ENCODE data around the gene SURF4. TPM values are rescaled to one million over a fixed set of nuclear protein-coding genes. Genes with fewer than 3 reads are reported as not detected.

The SURF4 gene
- total and polyA plus RNA-seq, 2 donors (not counting 3 experiments of a cell fraction or from before 2014, with no cell fraction given): 216 to 358 TPM

DNA sequence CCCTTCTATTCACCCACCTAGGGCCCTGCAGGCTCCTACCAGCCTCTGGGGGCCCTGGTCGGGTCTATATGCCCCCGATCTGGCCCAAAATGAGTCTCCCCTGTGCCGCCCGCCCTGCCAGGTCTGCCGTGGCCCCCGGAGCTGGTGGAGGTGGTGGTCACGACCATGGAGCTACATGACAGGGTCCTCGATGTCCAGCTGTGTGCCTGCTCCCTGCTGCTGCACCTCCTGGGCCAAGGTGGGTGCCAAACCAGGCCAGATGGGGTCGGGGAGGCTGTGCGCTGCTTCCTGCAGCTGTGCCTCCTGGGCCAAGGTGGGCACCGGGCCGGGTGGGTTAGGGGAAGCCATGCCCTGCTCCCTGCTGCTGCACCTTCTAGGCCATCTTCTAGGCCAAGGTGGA lies 24.4 kb upstream of the SURF4 start:
- CTCF ChIA-PET: no interaction called here
- no peak for DNase-seq (ENCODE audit: low read depth, low spot score)
- no TSS peak for BruUV-seq (replicated peaks)
- Histone ChIP-seq H2AFZ (ENCODE audit: low read depth, low read length) (no peak overlapping the region), H4K20me1 (replicated peaks; ENCODE audit: control insufficient read depth, extremely low read depth, insufficient read depth, low read length) (no peaks in the 10 kb centered on the region), H3K9me1 (replicated peaks; ENCODE audit: control insufficient read depth, extremely low read depth, insufficient read depth, low read length) (no peaks in the 10 kb centered on the region), H3K9ac (replicated peaks; ENCODE audit: extremely low read depth, insufficient read depth, low read length) (no peak overlapping the region), H3K4me3 (replicated peaks in 1 of 3; ENCODE audit: insufficient read depth in 1 of 3, low read depth in 1 of 3, low read length in 3 of 3) (no peak overlapping the region), H3K27ac (ENCODE audit: insufficient read depth, low read depth, low read length) (no peak overlapping the region), H3K9me3 (replicated peaks; ENCODE audit: control insufficient read depth, insufficient read depth, low read length) (no peaks in the 10 kb centered on the region), H3K36me3 (ENCODE audit: control insufficient read depth in 2 of 2, extremely low read depth in 1 of 2, insufficient read depth in 2 of 2, low read length in 2 of 2) (peaks cover 0 to 12% of the 10 kb centered on the region in 2 experiments), H3K4me2 (ENCODE audit: insufficient read depth, low read length) (no peak overlapping the region), H3K27me3 (ENCODE audit: control insufficient read depth in 2 of 2, insufficient read depth in 2 of 2, low read length in 2 of 2) (peaks cover 0 to 3% of the 10 kb centered on the region in 2 experiments), H3K79me2 (ENCODE audit: control insufficient read depth, insufficient read depth, low read length) (no peaks in the 10 kb centered on the region), H3K4me1 (ENCODE audit: control insufficient read depth, extremely low read depth, insufficient read depth, low read length) (no peaks in the 10 kb centered on the region)
- TF ChIP-seq CTCF (IDR thresholded peaks at IDR 0.05; ENCODE audit: extremely low read depth in 1 of 2, insufficient read depth in 1 of 2, low read depth in 1 of 2, low read length in 2 of 2) (no peak), POLR2AphosphoS5 (IDR thresholded peaks at IDR 0.05; ENCODE audit: insufficient read depth, low read depth, low read length) (no peak), GATA2 (IDR thresholded peaks at IDR 0.05; ENCODE audit: insufficient read depth, insufficient read length, low read depth, low read length) (no peak), FOS (IDR thresholded peaks at IDR 0.05; ENCODE audit: borderline replicate concordance, insufficient read depth, low read length) (no peak), MYC (IDR thresholded peaks at IDR 0.05; ENCODE audit: low read depth, low read length) (no peak), EZH2 (IDR thresholded peaks at IDR 0.05; ENCODE audit: borderline replicate concordance, low read depth, low read length, severe bottlenecking) (no peak), POLR2A (IDR thresholded peaks at IDR 0.05; ENCODE audit: low read depth, low read length) (no peak), JUN (IDR thresholded peaks at IDR 0.05; ENCODE audit: borderline replicate concordance, insufficient read depth, insufficient read length, low read depth) (no peak)
- TF ChIP-seq, protein P1, sequence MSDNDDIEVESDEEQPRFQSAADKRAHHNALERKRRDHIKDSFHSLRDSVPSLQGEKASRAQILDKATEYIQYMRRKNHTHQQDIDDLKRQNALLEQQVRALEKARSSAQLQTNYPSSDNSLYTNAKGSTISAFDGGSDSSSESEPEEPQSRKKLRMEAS (IDR thresholded peaks at IDR 0.05; ENCODE audit: insufficient read depth, insufficient read length): no peak
- POLR2A ChIA-PET: no interaction called here
- intact Hi-C loops (cut with micrococcal nuclease): no loop called here
- no peak for FAIRE-seq
- dilution Hi-C loops (cut with MboI; ENCODE audit: extremely low pct_ligation_motif_present, low sequenced_read_pairs): no loop called here

All from endothelial cell of umbilical vein (primary cell).